Left renal pelvis (tissue), 4 donors: ENCODE data around the gene SLC23A2. TPM values are rescaled to one million over a fixed set of nuclear protein-coding genes. Genes with fewer than 3 reads are reported as not detected.
"Not testable (repeated sequence)": the region's sequence is repeated elsewhere in the genome, so short reads cannot be mapped to it uniquely, and the experiment has no call there.

ENCODE experiments used
- DNase-seq, 4 donors: peaks; one replicate each; pipeline ENCODE4 v3.0.0-alpha.2; 2013; ENCODE audit warnings: low read depth in 4 of 4, low spot score in 3 of 4
- polyA plus RNA-seq, 4 donors: library from polyadenylated mRNA; unstranded; fragments of 120-200 nt; gene quantifications; one replicate each; pipeline ENCODE4 v1.2.1, GENCODE V29; 2013; ENCODE audit not compliant: insufficient read length in 4 of 4

Gene SLC23A2
- polyA plus RNA-seq, 4 donors, result 21.8 to 31.9 (median 23.1) TPM

- no peak for DNase-seq
Observed at GRCh38 chr20:4883546-4883945, 117.8 kb downstream of the SLC23A2 start.

- DNase-seq, result no peak
Observed at GRCh38 chr20:4883051-4883450, 118.3 kb downstream of the SLC23A2 start.

GRCh38 chr20:4881006-4881730 is 120.1 kb downstream of the SLC23A2 start:
- DNase-seq, result no peak

- no peak for DNase-seq
Observed at GRCh38 chr20:4880051-4880450, 121.3 kb downstream of the SLC23A2 start.

- not testable (repeated sequence) for DNase-seq
Observed at GRCh38 chr20:4878099-4878498, 123.2 kb downstream of the SLC23A2 start.

GRCh38 chr20:4876731-4877130 is 124.6 kb downstream of the SLC23A2 start:
- no peak for DNase-seq

GRCh38 chr20:4876301-4876700 is 125.0 kb downstream of the SLC23A2 start:
- no peak for DNase-seq

- peak; percentile 19 to 53 (median 28) for DNase-seq
Observed at GRCh38 chr20:4875578-4876067, 125.7 kb downstream of the SLC23A2 start.

GRCh38 chr20:4873396-4873795 is 127.9 kb downstream of the SLC23A2 start:
- no peak for DNase-seq

- no peak for DNase-seq
Observed at GRCh38 chr20:4871486-4871885, 129.8 kb downstream of the SLC23A2 start.

GRCh38 chr20:4870906-4871305 is 130.4 kb downstream of the SLC23A2 start:
- no peak for DNase-seq

- DNase-seq, result no peak
Observed at GRCh38 chr20:4869290-4870193, 131.8 kb downstream of the SLC23A2 start.

GRCh38 chr20:4867051-4867450 is 134.3 kb downstream of the SLC23A2 start:
- DNase-seq, result no peak

GRCh38 chr20:4866429-4866828 is 134.9 kb downstream of the SLC23A2 start:
- no peak for DNase-seq

GRCh38 chr20:4864311-4864752 is 137.0 kb downstream of the SLC23A2 start:
- DNase-seq, result no peak

GRCh38 chr20:4862661-4863060 is 138.6 kb downstream of the SLC23A2 start:
- DNase-seq, result no peak

- DNase-seq, result no peak
Observed at GRCh38 chr20:4861961-4862360, 139.3 kb downstream of the SLC23A2 start.

- no peak for DNase-seq
Observed at GRCh38 chr20:4858000-4858399, 143.3 kb downstream of the SLC23A2 start.

- DNase-seq, result no peak
Observed at GRCh38 chr20:4856022-4856755, 145.1 kb downstream of the SLC23A2 start.

- no peak for DNase-seq
Observed at GRCh38 chr20:4855555-4855954, 145.8 kb downstream of the SLC23A2 start.

- no peak for DNase-seq
Observed at GRCh38 chr20:4855097-4855496, 146.2 kb downstream of the SLC23A2 start.
